ENCODE results near the gene MAP4K4.

GRCh38 chr2:101692041-101692440, 5.5 kb upstream of the MAP4K4 start:
- no peak for TF ChIP-seq CTCF (IDR thresholded peaks at IDR 0.05; ENCODE audit: borderline replicate concordance, extremely low read depth, low read length, poor library complexity, severe bottlenecking)
- no peak for TF ChIP-seq EZH2 (IDR thresholded peaks at IDR 0.05; ENCODE audit: borderline replicate concordance, low read depth, low read length, severe bottlenecking)

Measured in DND-41 (cell line).